Activated T-cell treated with anti-CD3 and anti-CD28 coated beads, Interleukin-2, amount 50 U/mL, for 24 hours (primary cell): Measurements from ENCODE around the gene CENPP.
"Not testable (repeated sequence)": the region's sequence is repeated elsewhere in the genome, so short reads cannot be mapped to it uniquely, and the experiment has no call there.

Source experiments
- DNase-seq: peaks from one replicate; pipeline ENCODE4 v3.0.0-alpha.2; 2020
- H3K27ac Mint-ChIP-seq: 2 replicates; pipeline ENCODE4 v1.8.0; 2020; ENCODE audit warnings: mild to moderate bottlenecking, mixed read lengths
- H3K27me3 Mint-ChIP-seq: 2 replicates; pipeline ENCODE4 v1.8.0; 2020; ENCODE audit warnings: mixed read lengths
- H3K36me3 Mint-ChIP-seq: 2 replicates; pipeline ENCODE4 v1.8.0; 2020; ENCODE audit warnings: low read depth, mixed read lengths
- H3K4me1 Mint-ChIP-seq: 2 replicates; pipeline ENCODE4 v1.8.0; 2020; ENCODE audit warnings: low read depth, mixed read lengths
- H3K4me3 Mint-ChIP-seq: 2 replicates; pipeline ENCODE4 v1.8.0; 2020; ENCODE audit warnings: mild to moderate bottlenecking, moderate library complexity, mixed read lengths
- H3K9me3 Mint-ChIP-seq: 2 replicates; pipeline ENCODE4 v1.8.0; 2020; ENCODE audit warnings: mixed read lengths

The CENPP gene

GRCh38 chr9:92408747-92409478, 83.2 kb downstream of the CENPP start:
- DNase-seq, result no peak
- no peak overlapping the region for H3K4me3 Mint-ChIP-seq

GRCh38 chr9:92411157-92411556, 85.4 kb downstream of the CENPP start:
- not testable (repeated sequence) for H3K27ac Mint-ChIP-seq, H3K27me3 Mint-ChIP-seq, DNase-seq, H3K9me3 Mint-ChIP-seq, H3K36me3 Mint-ChIP-seq, H3K4me3 Mint-ChIP-seq
- peaks cover 12% of the 10 kb centered on the region for H3K4me1 Mint-ChIP-seq

More at GRCh38 chr9:92408747-92409478, 83.2 kb downstream of the CENPP start:
- Mint-ChIP-seq H3K36me3 (peaks cover 1% of the 10 kb centered on the region), H3K4me1 (peaks cover 26% of the 10 kb centered on the region), H3K9me3 (no peaks in the 10 kb centered on the region), H3K27ac (no peak overlapping the region), H3K27me3 (no peaks in the 10 kb centered on the region)

GRCh38 chr9:92414566-92414965, 88.8 kb downstream of the CENPP start:
- DNase-seq, result no peak
- H3K4me1 Mint-ChIP-seq, result no peaks in the 10 kb centered on the region
- H3K27ac Mint-ChIP-seq, result no peak overlapping the region
- no peaks in the 10 kb centered on the region for H3K36me3 Mint-ChIP-seq
- H3K4me3 Mint-ChIP-seq, result no peak overlapping the region
- no peaks in the 10 kb centered on the region for H3K27me3 Mint-ChIP-seq
- H3K9me3 Mint-ChIP-seq, result no peaks in the 10 kb centered on the region

- no peak overlapping the region for H3K4me3 Mint-ChIP-seq
- H3K27me3 Mint-ChIP-seq, result no peaks in the 10 kb centered on the region
- no peak overlapping the region for H3K27ac Mint-ChIP-seq
- no peak for DNase-seq
- H3K36me3 Mint-ChIP-seq, result no peaks in the 10 kb centered on the region
- H3K9me3 Mint-ChIP-seq, result no peaks in the 10 kb centered on the region
- no peaks in the 10 kb centered on the region for H3K4me1 Mint-ChIP-seq
These were observed 97.0 kb downstream of the CENPP start for GRCh38 chr9:92422611-92423338.

GRCh38 chr9:92423612-92424011, 97.9 kb downstream of the CENPP start:
- H3K27ac Mint-ChIP-seq, result no peak overlapping the region
- no peak overlapping the region for H3K4me3 Mint-ChIP-seq
- H3K27me3 Mint-ChIP-seq, result no peaks in the 10 kb centered on the region
- DNase-seq, result no peak
- no peaks in the 10 kb centered on the region for H3K9me3 Mint-ChIP-seq
- H3K36me3 Mint-ChIP-seq, result no peaks in the 10 kb centered on the region
- H3K4me1 Mint-ChIP-seq, result no peaks in the 10 kb centered on the region

GRCh38 chr9:92424340-92424739, 98.6 kb downstream of the CENPP start, which contains the start of gene OMD:
TSS of gene OMD (minus strand) at chr9:92424471. CDS start at chr9:92417558, 6,913 bp downstream.
- Mint-ChIP-seq H3K4me1 (no peaks in the 10 kb centered on the region), H3K27ac (no peak within 1 kb of the TSS), H3K36me3 (no peaks in the 10 kb centered on the region), H3K27me3 (no peaks in the 10 kb centered on the region), H3K9me3 (no peaks in the 10 kb centered on the region), H3K4me3 (no peak within 1 kb of the TSS)
- DNase-seq, result no peak

- H3K27me3 Mint-ChIP-seq, result no peaks in the 10 kb centered on the region
- DNase-seq, result no peak
- H3K27ac Mint-ChIP-seq, result no peak overlapping the region
- no peaks in the 10 kb centered on the region for H3K36me3 Mint-ChIP-seq
- H3K9me3 Mint-ChIP-seq, result no peaks in the 10 kb centered on the region
- H3K4me1 Mint-ChIP-seq, result no peaks in the 10 kb centered on the region
- no peak overlapping the region for H3K4me3 Mint-ChIP-seq
These were observed 99.7 kb downstream of the CENPP start for GRCh38 chr9:92425474-92425873.

- no peak for DNase-seq
- Mint-ChIP-seq H3K27me3 (no peaks in the 10 kb centered on the region), H3K27ac (no peak overlapping the region), H3K9me3 (no peaks in the 10 kb centered on the region), H3K4me1 (no peaks in the 10 kb centered on the region), H3K4me3 (no peak overlapping the region), H3K36me3 (no peaks in the 10 kb centered on the region)
These were observed 100.9 kb downstream of the CENPP start for GRCh38 chr9:92426501-92427145.

GRCh38 chr9:92429836-92430235, 104.1 kb downstream of the CENPP start:
- Mint-ChIP-seq H3K27ac (no peak overlapping the region), H3K9me3 (no peaks in the 10 kb centered on the region), H3K4me1 (no peaks in the 10 kb centered on the region), H3K36me3 (no peaks in the 10 kb centered on the region), H3K4me3 (no peak overlapping the region), H3K27me3 (no peaks in the 10 kb centered on the region)
- DNase-seq, result no peak

- H3K27ac Mint-ChIP-seq, result no peak overlapping the region
- no peaks in the 10 kb centered on the region for H3K9me3 Mint-ChIP-seq
- no peaks in the 10 kb centered on the region for H3K27me3 Mint-ChIP-seq
- H3K36me3 Mint-ChIP-seq, result no peaks in the 10 kb centered on the region
- DNase-seq, result no peak
- H3K4me1 Mint-ChIP-seq, result no peaks in the 10 kb centered on the region
- H3K4me3 Mint-ChIP-seq, result no peak overlapping the region
These were observed 106.6 kb downstream of the CENPP start for GRCh38 chr9:92432350-92432749.

- Mint-ChIP-seq H3K36me3 (no peaks in the 10 kb centered on the region), H3K27ac (no peak overlapping the region), H3K9me3 (no peaks in the 10 kb centered on the region), H3K4me3 (no peak overlapping the region), H3K4me1 (no peaks in the 10 kb centered on the region), H3K27me3 (no peaks in the 10 kb centered on the region)
- no peak for DNase-seq
These were observed 107.3 kb downstream of the CENPP start for GRCh38 chr9:92432972-92433548.

GRCh38 chr9:92435263-92435662, 109.5 kb downstream of the CENPP start:
- no peak overlapping the region for H3K4me3 Mint-ChIP-seq
- no peaks in the 10 kb centered on the region for H3K27me3 Mint-ChIP-seq
- peaks cover 3% of the 10 kb centered on the region for H3K4me1 Mint-ChIP-seq
- no peaks in the 10 kb centered on the region for H3K9me3 Mint-ChIP-seq
- H3K36me3 Mint-ChIP-seq, result no peaks in the 10 kb centered on the region
- DNase-seq, result no peak
- H3K27ac Mint-ChIP-seq, result no peak overlapping the region

- no peaks in the 10 kb centered on the region for H3K36me3 Mint-ChIP-seq
- H3K9me3 Mint-ChIP-seq, result no peaks in the 10 kb centered on the region
- H3K27me3 Mint-ChIP-seq, result no peaks in the 10 kb centered on the region
- no peak overlapping the region for H3K4me3 Mint-ChIP-seq
- H3K27ac Mint-ChIP-seq, result peak overlapping the region; percentile 20
- no peak for DNase-seq
- H3K4me1 Mint-ChIP-seq, result peaks cover 7% of the 10 kb centered on the region
These were observed 113.3 kb downstream of the CENPP start for GRCh38 chr9:92438900-92439526.
